Endothelial cell of umbilical vein (primary cell): ENCODE results near the gene LARGE1. TPM values are rescaled to one million over a fixed set of nuclear protein-coding genes. Genes with fewer than 3 reads are reported as not detected.

Experiments used
- BruUV-seq: library from RNA; stranded (reverse); fragments of 400-500 nt; replicated peaks from 2 replicates; lab custom pipeline; 2021; lab: Mats Ljungman, UMichigan
- CTCF ChIA-PET: fragments of 300-600, 350-600 bp; sonication (Branson Sonifier 250); formaldehyde crosslinking; loops from one replicate; lab custom pipeline; 2021; ENCODE audit warnings: antibody characterized with exemption, inconsistent platforms; lab: Charles Lee
- POLR2A ChIA-PET: fragments of 300-600, 350-600 bp; sonication (Branson Sonifier 250); formaldehyde crosslinking; loops from one replicate; lab custom pipeline; 2021; ENCODE audit warnings: antibody characterized with exemption, inconsistent platforms; lab: Charles Lee
- DNase-seq: peaks from one replicate; pipeline ENCODE4 v3.0.0-alpha.2; 2011; ENCODE audit warnings: low read depth, low spot score
- FAIRE-seq: peaks from 2 replicates; lab custom pipeline; 2011; peaks lifted over from hg19 to GRCh38; lab: Jason Lieb, UNC
- H2AFZ ChIP-seq: 2 replicates; pipeline ENCODE4 v1.6.0; 2012; ENCODE audit warnings: low read depth, low read length, control low read depth, inconsistent platforms
- H3K27ac ChIP-seq: 2 replicates; pipeline ENCODE4 v1.5.1; 2011; ENCODE audit warnings: low read depth, mild to moderate bottlenecking, control low read depth, low read length, moderate library complexity; ENCODE audit not compliant: insufficient read depth
- H3K27me3 ChIP-seq, 2 experiments: 2 replicates each; pipeline versions ENCODE4 v1.6.0 to v1.6.1; 2011; ENCODE audit warnings: low read length in 2 of 2, mixed read lengths in 1 of 2; ENCODE audit not compliant: control insufficient read depth in 2 of 2, insufficient read depth in 2 of 2
- H3K36me3 ChIP-seq, 2 experiments: 2 replicates in 1 of 2; 3 replicates in 1 of 2; pipeline ENCODE4 v1.5.1; 2011; ENCODE audit warnings: low read length in 2 of 2, mild to moderate bottlenecking in 1 of 2, moderate library complexity in 1 of 2; ENCODE audit not compliant: control insufficient read depth in 2 of 2, insufficient read depth in 2 of 2; ENCODE audit errors: extremely low read depth in 1 of 2
- H3K4me1 ChIP-seq: 3 replicates; pipeline ENCODE4 v1.5.1; 2011; ENCODE audit warnings: mild to moderate bottlenecking, low read length; ENCODE audit not compliant: control insufficient read depth, insufficient read depth; ENCODE audit errors: extremely low read depth
- H3K4me2 ChIP-seq: 2 replicates; pipeline ENCODE4 v1.6.1; 2011; ENCODE audit warnings: low read length, control low read depth, mixed read lengths; ENCODE audit not compliant: insufficient read depth
- H3K4me3 ChIP-seq, 3 experiments: fragments of 200-600 bp in 1 of 3; sonication (generic), shearing (Covaris generic) in 1 of 3; replicated peaks in 1 of 3; 2 replicates each; pipeline ENCODE4 v1.5.1; 2011 to 2016; ENCODE audit warnings: control low read depth in 3 of 3, low read length in 3 of 3, mild to moderate bottlenecking in 2 of 3, inconsistent platforms in 1 of 3, low read depth in 1 of 3, moderate library complexity in 1 of 3; ENCODE audit not compliant: insufficient read depth in 1 of 3
- H3K79me2 ChIP-seq: 2 replicates; pipeline ENCODE4 v1.6.0; 2012; ENCODE audit warnings: low read length, inconsistent platforms; ENCODE audit not compliant: control insufficient read depth, insufficient read depth
- H3K9ac ChIP-seq: replicated peaks from 2 replicates; pipeline ENCODE3; 2011; ENCODE audit warnings: low read length, control low read depth; ENCODE audit not compliant: insufficient read depth; ENCODE audit errors: extremely low read depth
- H3K9me1 ChIP-seq: replicated peaks from 3 replicates; pipeline ENCODE4 v1.6.0; 2011; ENCODE audit warnings: mild to moderate bottlenecking, low read length; ENCODE audit not compliant: control insufficient read depth, insufficient read depth; ENCODE audit errors: extremely low read depth
- H3K9me3 ChIP-seq: replicated peaks from 2 replicates; pipeline ENCODE4 v1.5.1; 2012; ENCODE audit warnings: low read length, inconsistent platforms; ENCODE audit not compliant: control insufficient read depth, insufficient read depth
- H4K20me1 ChIP-seq: replicated peaks from 2 replicates; pipeline ENCODE3; 2011; ENCODE audit warnings: mild to moderate bottlenecking, low read length; ENCODE audit not compliant: control insufficient read depth, insufficient read depth; ENCODE audit errors: extremely low read depth
- CTCF ChIP-seq, 2 donors: IDR thresholded peaks; 1 replicate in 1 of 2; 2 replicates in 1 of 2; pipeline ENCODE4 v1.5.1; 2011; ENCODE audit warnings: low read length in 2 of 2, mild to moderate bottlenecking in 2 of 2, moderate library complexity in 2 of 2, control low read depth in 1 of 2, inconsistent platforms in 1 of 2, low read depth in 1 of 2; ENCODE audit not compliant: insufficient read depth in 1 of 2; ENCODE audit errors: extremely low read depth in 1 of 2
- EZH2 ChIP-seq: IDR thresholded peaks from 2 replicates; pipeline ENCODE4 v1.6.1; 2012; ENCODE audit warnings: borderline replicate concordance, low read depth, mild to moderate bottlenecking, moderate library complexity, low read length, inconsistent platforms; ENCODE audit not compliant: severe bottlenecking
- FOS ChIP-seq: IDR thresholded peaks from 2 replicates; pipeline ENCODE4 v1.6.1; 2011; ENCODE audit warnings: mild to moderate bottlenecking, low read length, moderate library complexity, borderline replicate concordance; ENCODE audit not compliant: insufficient read depth
- GATA2 ChIP-seq: IDR thresholded peaks from 2 replicates; pipeline ENCODE4 v1.7.0; 2011; ENCODE audit warnings: low read depth, mild to moderate bottlenecking, moderate library complexity, mixed read lengths, low read length; ENCODE audit not compliant: insufficient read length, insufficient read depth
- JUN ChIP-seq: IDR thresholded peaks from 2 replicates; pipeline ENCODE4 v1.6.1; 2011; ENCODE audit warnings: borderline replicate concordance, low read depth; ENCODE audit not compliant: insufficient read length, insufficient read depth
- MAX ChIP-seq: IDR thresholded peaks from 2 replicates; pipeline ENCODE4 v1.6.1; 2011; ENCODE audit not compliant: insufficient read depth, insufficient read length
- MYC ChIP-seq: IDR thresholded peaks from one replicate; pipeline ENCODE4 v1.6.1; 2011; ENCODE audit warnings: mild to moderate bottlenecking, low read depth, low read length
- POLR2A ChIP-seq: IDR thresholded peaks from 2 replicates; pipeline ENCODE4 v1.6.1; 2012; ENCODE audit warnings: low read depth, mild to moderate bottlenecking, control low read depth, low read length
- POLR2AphosphoS5 ChIP-seq: IDR thresholded peaks from 2 replicates; pipeline ENCODE4 v1.6.1; 2012; ENCODE audit warnings: low read depth, mild to moderate bottlenecking, control low read depth, low read length, moderate library complexity; ENCODE audit not compliant: insufficient read depth
- dilution Hi-C: fragments of 300-500 bp; cut with MboI; formaldehyde crosslinking; loops from one replicate; pipeline ENCODE4 v1.15.0; 2019; ENCODE audit warnings: low sequenced_read_pairs; ENCODE audit not compliant: extremely low pct_ligation_motif_present
- intact Hi-C: fragments of 100-400 bp; cut with micrococcal nuclease; formaldehyde crosslinking; loops from one replicate; pipeline ENCODE4 v1.10.0; 2022
- polyA plus RNA-seq, 4 experiments: library from polyadenylated mRNA; depleted of rRNA in 3 of 4; stranded (reverse) in 3 of 4; unstranded in 1 of 4; fragments of >200 nt; gene quantifications; 2 replicates each; pipeline versions ENCODE4 v1.2.1 to v1.2.3, GENCODE V29; 2011 to 2012; ENCODE audit warnings: missing spikeins in 1 of 4
- total RNA-seq: library from RNA; stranded (reverse); gene quantifications from 2 replicates; pipeline ENCODE4 v1.2.3, GENCODE V29; 2021

The LARGE1 gene
- total and polyA plus RNA-seq, 2 donors (not counting 3 experiments of a cell fraction or from before 2014, with no cell fraction given), result 0.95 to 4.4 TPM

- intact Hi-C loops, result no loop called here
- ChIA-PET CTCF (no interaction called here), POLR2A (no interaction called here)
- Histone ChIP-seq H3K9me3 (peaks cover 4% of the 10 kb centered on the region), H2AFZ (no peak overlapping the region), H3K79me2 (no peaks in the 10 kb centered on the region), H3K4me3 (no peak overlapping the region), H3K27ac (no peak overlapping the region), H3K27me3 (no peaks in the 10 kb centered on the region), H3K36me3 (no peaks in the 10 kb centered on the region), H3K4me2 (no peak overlapping the region), H3K9ac (no peak overlapping the region), H3K4me1 (no peaks in the 10 kb centered on the region), H3K9me1 (no peaks in the 10 kb centered on the region), H4K20me1 (no peaks in the 10 kb centered on the region)
- no TSS peak for BruUV-seq
- DNase-seq (no peak), FAIRE-seq (no peak)
- no peak for TF ChIP-seq POLR2A
- no peak for TF ChIP-seq EZH2
- no peak for TF ChIP-seq CTCF (IDR thresholded peaks at IDR 0.05; ENCODE audit: extremely low read depth in 1 of 2, insufficient read depth in 1 of 2, low read depth in 1 of 2, low read length in 2 of 2)
- TF ChIP-seq JUN, result no peak
- dilution Hi-C loops, result no loop called here
Measured at GRCh38 chr22:33657670-33658069, 262.6 kb downstream of the LARGE1 start.

- no peak for FAIRE-seq
- POLR2A ChIA-PET, result no interaction called here
- dilution Hi-C loops, result no loop called here
Measured at GRCh38 chr22:33656808-33657628, 263.3 kb downstream of the LARGE1 start.

More at GRCh38 chr22:33656808-33657628, 263.3 kb downstream of the LARGE1 start:
- no peaks in the 10 kb centered on the region for H3K79me2 ChIP-seq
- H2AFZ ChIP-seq, result no peak overlapping the region
- BruUV-seq, result no TSS peak
- H3K4me1 ChIP-seq, result no peaks in the 10 kb centered on the region
- no peak overlapping the region for H3K9ac ChIP-seq
- H3K9me1 ChIP-seq, result no peaks in the 10 kb centered on the region
- H3K4me2 ChIP-seq, result no peak overlapping the region
- no peaks in the 10 kb centered on the region for H4K20me1 ChIP-seq
- DNase-seq, result no peak
- no peak overlapping the region for H3K4me3 ChIP-seq
- peaks cover 4% of the 10 kb centered on the region for H3K9me3 ChIP-seq
- no peak for TF ChIP-seq POLR2AphosphoS5
- TF ChIP-seq EZH2, result no peak
- no peak for TF ChIP-seq FOS
- TF ChIP-seq MYC, result no peak
- TF ChIP-seq CTCF (IDR thresholded peaks at IDR 0.05; ENCODE audit: extremely low read depth in 1 of 2, insufficient read depth in 1 of 2, low read depth in 1 of 2, low read length in 2 of 2), result no peak
- TF ChIP-seq POLR2A, result no peak
- TF ChIP-seq MAX, result no peak
- TF ChIP-seq JUN, result no peak
- TF ChIP-seq GATA2, result no peak
- no peaks in the 10 kb centered on the region for H3K27me3 ChIP-seq
- H3K27ac ChIP-seq, result no peak overlapping the region
- CTCF ChIA-PET, result no interaction called here
- no peaks in the 10 kb centered on the region for H3K36me3 ChIP-seq
- intact Hi-C loops, result no loop called here
